ENCODE measurements around the gene AAMP. TPM values are rescaled to one million over a fixed set of nuclear protein-coding genes. Genes with fewer than 3 reads are reported as not detected.

Gene AAMP
- total and polyA plus RNA-seq, 2 donors (not counting 3 experiments of a cell fraction or from before 2014, with no cell fraction given) = 69.3 to 84.4 TPM

DNA sequence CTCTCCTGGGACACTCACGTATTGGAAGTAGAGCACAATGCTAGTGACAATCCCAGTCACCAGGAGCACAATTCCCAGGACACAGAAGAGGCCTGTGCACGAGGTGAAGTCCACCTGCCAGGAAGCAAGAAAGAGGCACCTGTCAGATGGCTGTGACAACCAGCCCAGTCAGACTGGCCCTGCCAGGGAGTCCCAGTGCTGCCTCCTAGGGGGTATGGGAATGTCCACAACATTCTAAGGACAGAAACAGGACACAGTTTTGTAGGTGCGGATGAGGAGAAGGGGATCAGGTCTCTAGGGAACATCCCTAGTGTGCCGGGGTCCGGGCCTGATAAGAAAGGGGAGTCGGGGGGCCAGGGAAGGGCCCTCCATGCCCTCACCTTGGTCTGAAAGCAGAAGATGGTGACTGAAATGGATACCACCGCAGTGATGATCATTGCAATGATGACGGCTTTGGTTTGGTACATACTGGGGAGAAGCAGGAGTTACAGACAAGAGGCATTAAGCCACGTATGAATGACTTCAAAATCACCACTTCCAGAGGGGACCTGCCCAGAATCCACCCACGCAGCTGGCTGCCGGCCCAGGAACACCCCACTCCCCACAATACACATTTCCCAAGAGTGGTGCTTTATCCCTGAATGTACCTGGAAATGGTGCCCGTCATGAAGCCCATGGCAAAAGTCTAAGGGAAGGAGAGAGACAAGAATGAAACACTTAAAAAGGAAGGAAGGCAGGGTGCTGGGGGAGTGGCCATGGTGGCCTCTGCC, 7.2 kb upstream of the AAMP start:
- Histone ChIP-seq H3K9me1 (replicated peaks; ENCODE audit: control insufficient read depth, extremely low read depth, insufficient read depth, low read length) (no peaks in the 10 kb centered on the region), H3K9ac (replicated peaks; ENCODE audit: extremely low read depth, insufficient read depth, low read length) (no peak overlapping the region), H3K4me1 (ENCODE audit: control insufficient read depth, extremely low read depth, insufficient read depth, low read length) (peaks cover 2% of the 10 kb centered on the region), H3K27me3 (ENCODE audit: control insufficient read depth in 2 of 2, insufficient read depth in 2 of 2, low read length in 2 of 2) (no peaks in the 10 kb centered on the region), H3K79me2 (ENCODE audit: control insufficient read depth, insufficient read depth, low read length) (peaks cover 7% of the 10 kb centered on the region), H3K4me2 (ENCODE audit: insufficient read depth, low read length) (no peak overlapping the region), H3K4me3 (replicated peaks in 1 of 3; ENCODE audit: insufficient read depth in 1 of 3, low read depth in 1 of 3, low read length in 3 of 3) (no peak overlapping the region), H4K20me1 (replicated peaks; ENCODE audit: control insufficient read depth, extremely low read depth, insufficient read depth, low read length) (no peaks in the 10 kb centered on the region), H2AFZ (ENCODE audit: low read depth, low read length) (no peak overlapping the region), H3K36me3 (ENCODE audit: control insufficient read depth in 2 of 2, extremely low read depth in 1 of 2, insufficient read depth in 2 of 2, low read length in 2 of 2) (peaks cover 24 to 77% of the 10 kb centered on the region in 2 experiments), H3K27ac (ENCODE audit: insufficient read depth, low read depth, low read length) (no peak overlapping the region), H3K9me3 (replicated peaks; ENCODE audit: control insufficient read depth, insufficient read depth, low read length) (no peaks in the 10 kb centered on the region)
- TF ChIP-seq JUN (IDR thresholded peaks at IDR 0.05; ENCODE audit: borderline replicate concordance, insufficient read depth, insufficient read length, low read depth) = no peak
- no peak for TF ChIP-seq EZH2 (IDR thresholded peaks at IDR 0.05; ENCODE audit: borderline replicate concordance, low read depth, low read length, severe bottlenecking)
- no peak for TF ChIP-seq MYC (IDR thresholded peaks at IDR 0.05; ENCODE audit: low read depth, low read length)
- TF ChIP-seq, protein P1, sequence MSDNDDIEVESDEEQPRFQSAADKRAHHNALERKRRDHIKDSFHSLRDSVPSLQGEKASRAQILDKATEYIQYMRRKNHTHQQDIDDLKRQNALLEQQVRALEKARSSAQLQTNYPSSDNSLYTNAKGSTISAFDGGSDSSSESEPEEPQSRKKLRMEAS (IDR thresholded peaks at IDR 0.05; ENCODE audit: insufficient read depth, insufficient read length) = no peak
- dilution Hi-C loops (cut with MboI; ENCODE audit: extremely low pct_ligation_motif_present, low sequenced_read_pairs) (no loop called here), intact Hi-C loops (cut with micrococcal nuclease) (no loop called here)
- POLR2A ChIA-PET = no interaction called here
- FAIRE-seq (no peak), DNase-seq (ENCODE audit: low read depth, low spot score) (no peak)
- CTCF ChIA-PET = no interaction called here
- BruUV-seq (replicated peaks) = no TSS peak

DNA sequence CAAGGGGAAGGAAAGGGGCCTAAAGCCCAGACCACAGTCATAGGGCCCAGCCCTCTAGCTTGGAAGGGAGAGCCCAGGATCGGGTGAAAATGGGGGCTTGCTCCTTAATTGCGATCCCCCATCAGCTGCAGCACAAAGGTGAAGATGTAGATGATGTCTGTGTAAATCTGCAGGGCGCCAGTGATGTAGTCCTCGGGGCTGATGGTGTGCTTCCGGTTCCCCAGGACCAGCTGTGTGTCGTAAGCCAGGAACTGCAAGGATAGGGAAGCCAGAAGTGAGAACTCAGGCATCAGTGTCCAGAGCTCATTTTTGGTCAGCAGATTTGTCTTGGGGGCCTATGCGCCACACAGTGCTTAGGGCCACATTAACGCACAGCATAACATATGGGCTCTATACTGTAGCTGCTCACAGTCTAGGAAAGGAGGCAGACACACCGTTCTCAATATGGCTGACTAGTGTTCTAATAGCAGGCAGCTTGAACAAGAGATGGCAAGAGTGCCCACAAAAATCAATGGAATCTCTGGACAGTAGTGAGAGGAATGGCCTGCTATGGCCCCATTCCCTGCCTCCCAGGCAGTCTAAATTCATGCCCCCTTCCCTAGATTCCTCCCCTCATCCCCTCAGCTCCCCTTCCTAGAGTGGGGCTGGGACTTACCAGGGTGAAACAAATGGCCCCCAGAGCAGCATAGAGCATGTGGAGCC, 5.6 kb upstream of the AAMP start:
- intact Hi-C loops (cut with micrococcal nuclease) (no loop called here), dilution Hi-C loops (cut with MboI; ENCODE audit: extremely low pct_ligation_motif_present, low sequenced_read_pairs) (no loop called here)
- no peak for FAIRE-seq
- Histone ChIP-seq H3K4me3 (replicated peaks in 1 of 3; ENCODE audit: insufficient read depth in 1 of 3, low read depth in 1 of 3, low read length in 3 of 3) (no peak overlapping the region), H3K9me1 (replicated peaks; ENCODE audit: control insufficient read depth, extremely low read depth, insufficient read depth, low read length) (no peaks in the 10 kb centered on the region), H3K9me3 (replicated peaks; ENCODE audit: control insufficient read depth, insufficient read depth, low read length) (no peaks in the 10 kb centered on the region), H3K9ac (replicated peaks; ENCODE audit: extremely low read depth, insufficient read depth, low read length) (no peak overlapping the region), H2AFZ (ENCODE audit: low read depth, low read length) (no peak overlapping the region), H3K27me3 (ENCODE audit: control insufficient read depth in 2 of 2, insufficient read depth in 2 of 2, low read length in 2 of 2) (no peaks in the 10 kb centered on the region), H3K4me2 (ENCODE audit: insufficient read depth, low read length) (no peak overlapping the region), H4K20me1 (replicated peaks; ENCODE audit: control insufficient read depth, extremely low read depth, insufficient read depth, low read length) (no peaks in the 10 kb centered on the region), H3K79me2 (ENCODE audit: control insufficient read depth, insufficient read depth, low read length) (no peaks in the 10 kb centered on the region), H3K4me1 (ENCODE audit: control insufficient read depth, extremely low read depth, insufficient read depth, low read length) (peaks cover 14% of the 10 kb centered on the region), H3K27ac (ENCODE audit: insufficient read depth, low read depth, low read length) (no peak overlapping the region), H3K36me3 (ENCODE audit: control insufficient read depth in 2 of 2, extremely low read depth in 1 of 2, insufficient read depth in 2 of 2, low read length in 2 of 2) (peaks cover 22 to 68% of the 10 kb centered on the region in 2 experiments)
- CTCF ChIA-PET = interaction anchor here (0.5 to 7.0 kb wide), 4 partner anchors 11 to 282 kb away, joined by 3 to 99 read pairs (median 32); partner anchors contain the start of gene TMBIM1
- POLR2A ChIA-PET = no interaction called here
- BruUV-seq (replicated peaks) = no TSS peak
- TF ChIP-seq MYC (IDR thresholded peaks at IDR 0.05; ENCODE audit: low read depth, low read length) = no peak
- TF ChIP-seq EZH2 (IDR thresholded peaks at IDR 0.05; ENCODE audit: borderline replicate concordance, low read depth, low read length, severe bottlenecking) = no peak
- TF ChIP-seq POLR2AphosphoS5 (IDR thresholded peaks at IDR 0.05; ENCODE audit: insufficient read depth, low read depth, low read length) = no peak
- TF ChIP-seq, protein P1 (IDR thresholded peaks at IDR 0.05; ENCODE audit: insufficient read depth, insufficient read length) = no peak
- TF ChIP-seq, protein P2, sequence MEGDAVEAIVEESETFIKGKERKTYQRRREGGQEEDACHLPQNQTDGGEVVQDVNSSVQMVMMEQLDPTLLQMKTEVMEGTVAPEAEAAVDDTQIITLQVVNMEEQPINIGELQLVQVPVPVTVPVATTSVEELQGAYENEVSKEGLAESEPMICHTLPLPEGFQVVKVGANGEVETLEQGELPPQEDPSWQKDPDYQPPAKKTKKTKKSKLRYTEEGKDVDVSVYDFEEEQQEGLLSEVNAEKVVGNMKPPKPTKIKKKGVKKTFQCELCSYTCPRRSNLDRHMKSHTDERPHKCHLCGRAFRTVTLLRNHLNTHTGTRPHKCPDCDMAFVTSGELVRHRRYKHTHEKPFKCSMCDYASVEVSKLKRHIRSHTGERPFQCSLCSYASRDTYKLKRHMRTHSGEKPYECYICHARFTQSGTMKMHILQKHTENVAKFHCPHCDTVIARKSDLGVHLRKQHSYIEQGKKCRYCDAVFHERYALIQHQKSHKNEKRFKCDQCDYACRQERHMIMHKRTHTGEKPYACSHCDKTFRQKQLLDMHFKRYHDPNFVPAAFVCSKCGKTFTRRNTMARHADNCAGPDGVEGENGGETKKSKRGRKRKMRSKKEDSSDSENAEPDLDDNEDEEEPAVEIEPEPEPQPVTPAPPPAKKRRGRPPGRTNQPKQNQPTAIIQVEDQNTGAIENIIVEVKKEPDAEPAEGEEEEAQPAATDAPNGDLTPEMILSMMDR (IDR thresholded peaks at IDR 0.05; ENCODE audit: extremely low read depth in 1 of 2, insufficient read depth in 1 of 2, low read depth in 1 of 2, low read length in 2 of 2) = no peak
- no peak for TF ChIP-seq POLR2A (IDR thresholded peaks at IDR 0.05; ENCODE audit: low read depth, low read length)
- no peak for TF ChIP-seq FOS (IDR thresholded peaks at IDR 0.05; ENCODE audit: borderline replicate concordance, insufficient read depth, low read length)
- TF ChIP-seq GATA2 (IDR thresholded peaks at IDR 0.05; ENCODE audit: insufficient read depth, insufficient read length, low read depth, low read length) = no peak
- no peak for TF ChIP-seq JUN (IDR thresholded peaks at IDR 0.05; ENCODE audit: borderline replicate concordance, insufficient read depth, insufficient read length, low read depth)
- DNase-seq (ENCODE audit: low read depth, low spot score) = no peak

All from endothelial cell of umbilical vein (primary cell).